Measurements from ENCODE around the gene KRT17. TPM values are rescaled to one million over a fixed set of nuclear protein-coding genes. Genes with fewer than 3 reads are reported as not detected.

The KRT17 gene
- total RNA-seq, 1 experiment from 2014 or later: 1.5 TPM

GRCh38 chr17:41588126-41588810, 36.1 kb downstream of the KRT17 start:
- no peaks in the 10 kb centered on the region for H3K36me3 Mint-ChIP-seq
- ChIA-PET POLR2A (no interaction called here), CTCF (interaction anchor here (1.3 to 1.7 kb wide), 3 partner anchors 8 to 60 kb away, joined by 4 to 6 read pairs (median 5); no protein-coding TSS in a partner anchor)
- peaks cover 3% of the 10 kb centered on the region for H3K4me1 Mint-ChIP-seq
- H3K27me3 Mint-ChIP-seq (ENCODE audit: low read depth): peaks cover 2% of the 10 kb centered on the region; the same call in 1 of the 2 replicates
- no peak overlapping the region for H3K27ac Mint-ChIP-seq
- H3K4me3 Mint-ChIP-seq: no peak overlapping the region
- TF ChIP-seq STAT6 (CRISPR knock-in tag; conservative IDR thresholded peaks at IDR 0.05; ENCODE audit: low read depth): no peak
- TF ChIP-seq GABPB1 (CRISPR knock-in tag; IDR thresholded peaks at IDR 0.05): no peak
- no peak for TF ChIP-seq PRDM15 (CRISPR knock-in tag; IDR thresholded peaks at IDR 0.05)
- no peak for TF ChIP-seq NR3C1 (CRISPR knock-in tag; conservative IDR thresholded peaks at IDR 0.05; ENCODE audit: low read depth)
- TF ChIP-seq ZNF423 (CRISPR knock-in tag; IDR thresholded peaks at IDR 0.05): no peak
- TF ChIP-seq ZNF263 (CRISPR knock-in tag; IDR thresholded peaks at IDR 0.05; ENCODE audit: low read depth): no peak
- no peak for TF ChIP-seq ZBTB21 (CRISPR knock-in tag; IDR thresholded peaks at IDR 0.05; ENCODE audit: borderline replicate concordance)
- DNase-seq (ENCODE audit: low spot score): no peak
- ATAC-seq: no peak
- H3K9me3 Mint-ChIP-seq: no peaks in the 10 kb centered on the region

GRCh38 chr17:41586863-41587495, 37.4 kb downstream of the KRT17 start, which contains the start of gene KRT14:
Gene KRT14, minus strand, starts transcription at chr17:41586895. Its CDS starts 61 bp downstream, at chr17:41586834.
- POLR2A ChIA-PET: no interaction called here
- TF ChIP-seq E2F5 (CRISPR knock-in tag; IDR thresholded peaks at IDR 0.05) (no peak), GTF2I (CRISPR knock-in tag; conservative IDR thresholded peaks at IDR 0.05) (no peak), HMGA2 (CRISPR knock-in tag; IDR thresholded peaks at IDR 0.05) (no peak), MAX (CRISPR knock-in tag; IDR thresholded peaks at IDR 0.05) (no peak), ZSCAN18 (CRISPR knock-in tag; IDR thresholded peaks at IDR 0.05) (no peak), SOX15 (CRISPR knock-in tag; IDR thresholded peaks at IDR 0.05) (no peak), IRF1 (CRISPR knock-in tag; IDR thresholded peaks at IDR 0.05) (no peak), FOXP1 (CRISPR knock-in tag; IDR thresholded peaks at IDR 0.05; ENCODE audit: borderline replicate concordance) (no peak), RORB (CRISPR knock-in tag; IDR thresholded peaks at IDR 0.05) (no peak), NR2C2 (CRISPR knock-in tag; IDR thresholded peaks at IDR 0.05) (no peak), MYBL2 (CRISPR knock-in tag; IDR thresholded peaks at IDR 0.05) (no peak), SMAD4 (CRISPR knock-in tag; IDR thresholded peaks at IDR 0.05) (no peak)
- no peak within 1 kb of the TSS for H3K27ac Mint-ChIP-seq
- H3K36me3 Mint-ChIP-seq: no peaks in the 10 kb centered on the region
- peaks cover 4% of the 10 kb centered on the region; the same call in 1 of the 2 replicates for H3K27me3 Mint-ChIP-seq (ENCODE audit: low read depth)
- CTCF ChIA-PET: interaction anchor here (2.3 kb wide), 1 partner anchor 76 kb away, joined by 6 read pairs; no protein-coding TSS in a partner anchor
- DNase-seq (ENCODE audit: low spot score) (no peak), ATAC-seq (no peak)
- H3K9me3 Mint-ChIP-seq: no peaks in the 10 kb centered on the region
- peaks cover 3% of the 10 kb centered on the region for H3K4me1 Mint-ChIP-seq
- no peak within 1 kb of the TSS for H3K4me3 Mint-ChIP-seq

Data from WTC11 (cell line).